Ishikawa (cell line): ENCODE data around the gene LIPH.

Experiments
- CEBPB ChIP-seq: IDR thresholded peaks from 2 replicates; pipeline ENCODE4 v1.6.1; 2012
- CREB1 ChIP-seq: IDR thresholded peaks from 2 replicates; pipeline ENCODE4 v1.6.1; 2012; ENCODE audit warnings: low read depth
- EGR1 ChIP-seq: IDR thresholded peaks from 2 replicates; pipeline ENCODE4 v1.6.1; 2012
- EP300 ChIP-seq: IDR thresholded peaks from 2 replicates; pipeline ENCODE4 v1.6.1; 2012; ENCODE audit warnings: borderline replicate concordance
- FOXM1 ChIP-seq: IDR thresholded peaks from 2 replicates; pipeline ENCODE4 v1.6.1; 2012; ENCODE audit warnings: low read depth, borderline replicate concordance
- MAX ChIP-seq: IDR thresholded peaks from 2 replicates; pipeline ENCODE4 v1.6.1; 2012
- NFIC ChIP-seq: IDR thresholded peaks from 2 replicates; pipeline ENCODE4 v1.6.1; 2012
- RAD21 ChIP-seq: IDR thresholded peaks from 2 replicates; pipeline ENCODE4 v1.6.1; 2012; ENCODE audit warnings: low read depth
- REST ChIP-seq: IDR thresholded peaks from 2 replicates; pipeline ENCODE4 v1.6.1; 2012; ENCODE audit warnings: low read depth, mild to moderate bottlenecking
- TAF1 ChIP-seq: IDR thresholded peaks from 2 replicates; pipeline ENCODE4 v1.6.1; 2012; ENCODE audit warnings: low read depth, mild to moderate bottlenecking
- TCF12 ChIP-seq: IDR thresholded peaks from 2 replicates; pipeline ENCODE4 v1.6.1; 2012; ENCODE audit warnings: low read depth
- TEAD4 ChIP-seq: IDR thresholded peaks from 2 replicates; pipeline ENCODE4 v1.6.1; 2012
- USF1 ChIP-seq: IDR thresholded peaks from 2 replicates; pipeline ENCODE4 v1.6.1; 2012
- YY1 ChIP-seq: IDR thresholded peaks from 2 replicates; pipeline ENCODE4 v1.6.1; 2012; ENCODE audit warnings: low read depth
- ZBTB7A ChIP-seq: IDR thresholded peaks from 2 replicates; pipeline ENCODE4 v1.6.1; 2012; ENCODE audit warnings: low read depth

The LIPH gene

GRCh38 chr3:185511711-185512110, 40.7 kb downstream of the LIPH start:
- TF ChIP-seq TEAD4 (no peak), CREB1 (no peak), ZBTB7A (no peak), MAX (no peak), TAF1 (no peak), RAD21 (no peak), NFIC (no peak), TCF12 (no peak), USF1 (no peak)

- TF ChIP-seq NFIC (no peak), REST (no peak), USF1 (no peak), TEAD4 (no peak), MAX (no peak), CEBPB (no peak), FOXM1 (no peak), EP300 (no peak), EGR1 (no peak), TCF12 (no peak), ZBTB7A (no peak), YY1 (no peak), CREB1 (no peak), RAD21 (no peak), TAF1 (no peak)
Measured at GRCh38 chr3:185508335-185508991, 43.9 kb downstream of the LIPH start.

GRCh38 chr3:185507883-185508282, 44.5 kb downstream of the LIPH start:
- TF ChIP-seq FOXM1 (no peak), RAD21 (no peak), CEBPB (no peak), NFIC (no peak), YY1 (no peak), EP300 (no peak), TCF12 (no peak), USF1 (no peak), ZBTB7A (no peak)

- TF ChIP-seq USF1 (no peak), EGR1 (no peak), RAD21 (no peak), YY1 (no peak), ZBTB7A (no peak), MAX (no peak), TCF12 (no peak), CEBPB (no peak), NFIC (no peak), EP300 (no peak), TAF1 (no peak), FOXM1 (no peak), CREB1 (no peak)
Measured at GRCh38 chr3:185504636-185505035, 47.8 kb downstream of the LIPH start.

- no peak for TF ChIP-seq TEAD4
- TF ChIP-seq REST, result no peak
- no peak for TF ChIP-seq EP300
- no peak for TF ChIP-seq USF1
- TF ChIP-seq FOXM1, result no peak
- no peak for TF ChIP-seq TCF12
- TF ChIP-seq EGR1, result no peak
- TF ChIP-seq RAD21, result no peak
- TF ChIP-seq MAX, result no peak
- TF ChIP-seq NFIC, result no peak
- no peak for TF ChIP-seq TAF1
- no peak for TF ChIP-seq CREB1
- TF ChIP-seq CEBPB, result no peak
- no peak for TF ChIP-seq ZBTB7A
- TF ChIP-seq YY1, result no peak
Measured at GRCh38 chr3:185503521-185503920, 48.9 kb downstream of the LIPH start.
